ENCODE measurements around the gene PDE10A.

Gene PDE10A

GRCh38 chr6:165656581-165657324 is 6.3 kb downstream of the PDE10A start:
- TF ChIP-seq, protein P1, sequence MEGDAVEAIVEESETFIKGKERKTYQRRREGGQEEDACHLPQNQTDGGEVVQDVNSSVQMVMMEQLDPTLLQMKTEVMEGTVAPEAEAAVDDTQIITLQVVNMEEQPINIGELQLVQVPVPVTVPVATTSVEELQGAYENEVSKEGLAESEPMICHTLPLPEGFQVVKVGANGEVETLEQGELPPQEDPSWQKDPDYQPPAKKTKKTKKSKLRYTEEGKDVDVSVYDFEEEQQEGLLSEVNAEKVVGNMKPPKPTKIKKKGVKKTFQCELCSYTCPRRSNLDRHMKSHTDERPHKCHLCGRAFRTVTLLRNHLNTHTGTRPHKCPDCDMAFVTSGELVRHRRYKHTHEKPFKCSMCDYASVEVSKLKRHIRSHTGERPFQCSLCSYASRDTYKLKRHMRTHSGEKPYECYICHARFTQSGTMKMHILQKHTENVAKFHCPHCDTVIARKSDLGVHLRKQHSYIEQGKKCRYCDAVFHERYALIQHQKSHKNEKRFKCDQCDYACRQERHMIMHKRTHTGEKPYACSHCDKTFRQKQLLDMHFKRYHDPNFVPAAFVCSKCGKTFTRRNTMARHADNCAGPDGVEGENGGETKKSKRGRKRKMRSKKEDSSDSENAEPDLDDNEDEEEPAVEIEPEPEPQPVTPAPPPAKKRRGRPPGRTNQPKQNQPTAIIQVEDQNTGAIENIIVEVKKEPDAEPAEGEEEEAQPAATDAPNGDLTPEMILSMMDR (IDR thresholded peaks at IDR 0.05; ENCODE audit: low read length, missing control alignments), result no peak
- H3K4me3 ChIP-seq (replicated peaks; ENCODE audit: low read depth, low read length), result no peak overlapping the region
- DNase-seq (ENCODE audit: low read depth), result no peak

DNA sequence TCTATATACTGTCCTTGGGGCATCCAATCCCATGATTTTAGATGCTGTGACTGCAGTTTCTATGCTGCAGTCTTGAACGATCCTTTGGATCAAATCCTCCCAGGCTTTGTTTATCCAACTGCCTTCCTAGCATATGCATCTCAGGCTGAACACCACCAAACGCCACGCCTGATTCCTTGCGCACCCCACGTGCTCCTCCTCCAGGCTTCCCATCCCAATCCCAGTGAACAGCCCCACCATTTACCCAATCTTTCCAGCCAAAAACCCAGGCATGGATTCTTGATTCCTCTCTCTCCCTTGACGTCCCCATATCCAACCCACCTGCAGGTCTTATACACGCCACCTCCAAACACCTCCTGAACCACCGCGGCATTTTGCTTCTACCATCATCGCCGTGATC is 7.8 kb downstream of the PDE10A start:
- no peak for DNase-seq (ENCODE audit: low read depth)
- TF ChIP-seq, protein P1 (IDR thresholded peaks at IDR 0.05; ENCODE audit: low read length, missing control alignments), result no peak
- no peak overlapping the region for H3K4me3 ChIP-seq (replicated peaks; ENCODE audit: low read depth, low read length)

DNA sequence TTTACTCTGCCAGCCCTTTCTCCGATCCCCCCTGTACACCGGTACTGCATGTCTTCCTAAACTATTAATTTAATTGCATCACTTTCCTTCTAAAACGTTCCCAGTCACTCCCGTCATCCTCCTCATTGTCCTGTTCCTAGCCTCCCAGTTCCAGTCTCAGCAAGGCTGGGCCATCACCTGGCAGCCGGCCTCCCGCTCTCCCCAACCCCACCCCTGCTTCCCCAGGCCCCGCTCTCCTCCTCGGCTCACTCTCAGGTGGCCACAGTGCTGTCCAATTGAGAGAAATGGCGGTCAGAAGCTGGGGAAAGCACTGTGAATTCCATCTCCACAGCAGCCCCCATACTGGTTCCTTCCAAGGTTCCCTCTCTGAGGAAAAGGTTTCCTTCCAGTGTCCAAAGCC is 8.9 kb downstream of the PDE10A start:
- DNase-seq (ENCODE audit: low read depth), result no peak
- TF ChIP-seq, protein P1 (IDR thresholded peaks at IDR 0.05; ENCODE audit: low read length, missing control alignments), result no peak
- H3K4me3 ChIP-seq (replicated peaks; ENCODE audit: low read depth, low read length), result no peak overlapping the region

GRCh38 chr6:165653607-165654006 is 9.4 kb downstream of the PDE10A start:
- DNase-seq (ENCODE audit: low read depth), result no peak
- TF ChIP-seq, protein P1 (IDR thresholded peaks at IDR 0.05; ENCODE audit: low read length, missing control alignments), result no peak
- H3K4me3 ChIP-seq (replicated peaks; ENCODE audit: low read depth, low read length), result no peak overlapping the region

DNA sequence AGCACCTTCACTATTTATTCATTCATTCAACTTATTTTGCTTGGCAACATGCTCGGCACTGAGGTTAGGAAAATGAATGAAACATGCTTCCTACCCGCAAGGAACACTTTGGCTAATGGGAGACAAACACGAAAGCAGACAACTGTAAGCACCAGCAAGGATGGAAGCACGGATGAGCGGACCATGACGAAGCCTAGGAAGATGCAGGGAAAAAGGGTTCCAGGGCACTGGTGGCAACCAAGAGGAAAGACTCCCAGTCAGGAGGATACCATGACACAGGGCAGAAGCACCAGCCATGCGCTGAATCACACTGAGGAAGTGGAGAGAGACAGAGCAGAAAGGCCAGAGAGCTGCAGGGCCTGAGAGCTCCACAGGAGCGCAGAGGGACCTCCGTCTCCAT is 9.8 kb downstream of the PDE10A start:
- no peak overlapping the region for H3K4me3 ChIP-seq (replicated peaks; ENCODE audit: low read depth, low read length)
- DNase-seq (ENCODE audit: low read depth), result peak; percentile 36
- TF ChIP-seq, protein P1 (IDR thresholded peaks at IDR 0.05; ENCODE audit: low read length, missing control alignments), result no peak

GRCh38 chr6:165652766-165653165 is 10.3 kb downstream of the PDE10A start:
- no peak for DNase-seq (ENCODE audit: low read depth)
- TF ChIP-seq, protein P1 (IDR thresholded peaks at IDR 0.05; ENCODE audit: low read length, missing control alignments), result no peak
- H3K4me3 ChIP-seq (replicated peaks; ENCODE audit: low read depth, low read length), result peak overlapping the region; percentile 22

All from fibroblast of pulmonary artery (primary cell).